Memory B cell (primary cell): ENCODE measurements around the gene SYNCRIP.

Source experiments
- ATAC-seq: fragments of 150-1000 bp; cut with Tn5 transposase; 2 replicates; pipeline ENCODE4 v1.10.0; 2021; ENCODE audit warnings: low read depth, mild to moderate bottlenecking, moderate library complexity
- DNase-seq, 2 donors: peaks; one replicate each; pipeline ENCODE4 v3.0.0; 2022; ENCODE audit warnings: low spot score in 2 of 2
- H3K27ac Mint-ChIP-seq: one replicate; pipeline ENCODE4 v1.8.0; 2022; ENCODE audit warnings: mild to moderate bottlenecking, moderate library complexity, mixed read lengths
- H3K27me3 Mint-ChIP-seq: one replicate; pipeline ENCODE4 v1.8.0; 2022; ENCODE audit warnings: mixed read lengths
- H3K36me3 Mint-ChIP-seq: one replicate; pipeline ENCODE4 v1.8.0; 2022; ENCODE audit warnings: mild to moderate bottlenecking, mixed read lengths
- H3K4me1 Mint-ChIP-seq: one replicate; pipeline ENCODE4 v1.8.0; 2022; ENCODE audit warnings: mixed read lengths
- H3K4me3 Mint-ChIP-seq: one replicate; pipeline ENCODE4 v1.8.0; 2022; ENCODE audit warnings: mild to moderate bottlenecking, moderate library complexity, mixed read lengths
- H3K9me3 Mint-ChIP-seq: one replicate; pipeline ENCODE4 v1.8.0; 2022; ENCODE audit warnings: mixed read lengths

The SYNCRIP gene

GRCh38 chr6:85676086-85676729 is 33.5 kb upstream of the SYNCRIP start:
- peaks cover 37% of the 10 kb centered on the region for H3K4me1 Mint-ChIP-seq
- no peaks in the 10 kb centered on the region for H3K9me3 Mint-ChIP-seq
- no peak for DNase-seq
- ATAC-seq, result no peak
- H3K27me3 Mint-ChIP-seq, result no peaks in the 10 kb centered on the region
- peak overlapping the region; percentile 99 for H3K27ac Mint-ChIP-seq
- peaks cover 25% of the 10 kb centered on the region for H3K36me3 Mint-ChIP-seq
- peak overlapping the region; percentile 95 for H3K4me3 Mint-ChIP-seq

GRCh38 chr6:85675030-85675819 is 32.5 kb upstream of the SYNCRIP start:
- no peak for ATAC-seq
- Mint-ChIP-seq H3K36me3 (peaks cover 25% of the 10 kb centered on the region), H3K27ac (peak overlapping the region; percentile 99), H3K27me3 (no peaks in the 10 kb centered on the region), H3K9me3 (no peaks in the 10 kb centered on the region), H3K4me3 (peak overlapping the region; percentile 8), H3K4me1 (peaks cover 43% of the 10 kb centered on the region)
- DNase-seq, result no peak

- peaks cover 49% of the 10 kb centered on the region for H3K4me1 Mint-ChIP-seq
- no peak overlapping the region for H3K27ac Mint-ChIP-seq
- no peaks in the 10 kb centered on the region for H3K9me3 Mint-ChIP-seq
- DNase-seq, result no peak
- no peak overlapping the region for H3K4me3 Mint-ChIP-seq
- no peaks in the 10 kb centered on the region for H3K27me3 Mint-ChIP-seq
- peaks cover 25% of the 10 kb centered on the region for H3K36me3 Mint-ChIP-seq
- no peak for ATAC-seq
Observed at GRCh38 chr6:85674604-85675003, 31.9 kb upstream of the SYNCRIP start.

- no peaks in the 10 kb centered on the region for H3K9me3 Mint-ChIP-seq
- ATAC-seq (no peak), DNase-seq (no peak)
- H3K27ac Mint-ChIP-seq, result peak overlapping the region; percentile 23
- peaks cover 52% of the 10 kb centered on the region for H3K4me1 Mint-ChIP-seq
- peaks cover 23% of the 10 kb centered on the region for H3K36me3 Mint-ChIP-seq
- H3K4me3 Mint-ChIP-seq, result no peak overlapping the region
- H3K27me3 Mint-ChIP-seq, result no peaks in the 10 kb centered on the region
Observed at GRCh38 chr6:85673198-85674139, 30.8 kb upstream of the SYNCRIP start.

- peaks cover 22% of the 10 kb centered on the region for H3K36me3 Mint-ChIP-seq
- no peaks in the 10 kb centered on the region for H3K27me3 Mint-ChIP-seq
- no peaks in the 10 kb centered on the region for H3K9me3 Mint-ChIP-seq
- ATAC-seq, result no peak
- DNase-seq, result no peak
- H3K27ac Mint-ChIP-seq, result peak overlapping the region; percentile 23
- no peak overlapping the region for H3K4me3 Mint-ChIP-seq
- H3K4me1 Mint-ChIP-seq, result peaks cover 50% of the 10 kb centered on the region
Observed at GRCh38 chr6:85672623-85673022, 29.9 kb upstream of the SYNCRIP start.

GRCh38 chr6:85672050-85672449 is 29.4 kb upstream of the SYNCRIP start:
- DNase-seq (no peak), ATAC-seq (no peak)
- no peaks in the 10 kb centered on the region for H3K9me3 Mint-ChIP-seq
- H3K4me1 Mint-ChIP-seq, result peaks cover 48% of the 10 kb centered on the region
- H3K27me3 Mint-ChIP-seq, result no peaks in the 10 kb centered on the region
- H3K4me3 Mint-ChIP-seq, result no peak overlapping the region
- H3K36me3 Mint-ChIP-seq, result peaks cover 22% of the 10 kb centered on the region
- H3K27ac Mint-ChIP-seq, result no peak overlapping the region

- Mint-ChIP-seq H3K9me3 (no peaks in the 10 kb centered on the region), H3K36me3 (peaks cover 10% of the 10 kb centered on the region), H3K4me3 (no peak overlapping the region), H3K27ac (peak overlapping the region; percentile 90), H3K4me1 (peaks cover 35% of the 10 kb centered on the region), H3K27me3 (no peaks in the 10 kb centered on the region)
- no peak for DNase-seq
- no peak for ATAC-seq
Observed at GRCh38 chr6:85670573-85670972, 27.9 kb upstream of the SYNCRIP start.

GRCh38 chr6:85669735-85670194 is 27.1 kb upstream of the SYNCRIP start:
- Mint-ChIP-seq H3K9me3 (no peaks in the 10 kb centered on the region), H3K4me3 (peak overlapping the region; percentile 39), H3K27me3 (no peaks in the 10 kb centered on the region), H3K27ac (peak overlapping the region; percentile 90), H3K4me1 (peaks cover 30% of the 10 kb centered on the region), H3K36me3 (peaks cover 10% of the 10 kb centered on the region)
- DNase-seq (no peak), ATAC-seq (peak; percentile 90)

- H3K27me3 Mint-ChIP-seq, result no peaks in the 10 kb centered on the region
- H3K9me3 Mint-ChIP-seq, result peaks cover 1% of the 10 kb centered on the region
- no peak overlapping the region for H3K4me3 Mint-ChIP-seq
- DNase-seq, result no peak
- peaks cover 9% of the 10 kb centered on the region for H3K36me3 Mint-ChIP-seq
- no peak for ATAC-seq
- H3K27ac Mint-ChIP-seq, result no peak overlapping the region
- no peaks in the 10 kb centered on the region for H3K4me1 Mint-ChIP-seq
Observed at GRCh38 chr6:85662251-85662650, 19.6 kb upstream of the SYNCRIP start.

- DNase-seq (no peak), ATAC-seq (no peak)
- Mint-ChIP-seq H3K27me3 (no peaks in the 10 kb centered on the region), H3K27ac (no peak overlapping the region), H3K9me3 (peaks cover 1% of the 10 kb centered on the region), H3K36me3 (peaks cover 9% of the 10 kb centered on the region), H3K4me3 (no peak overlapping the region), H3K4me1 (no peaks in the 10 kb centered on the region)
Observed at GRCh38 chr6:85660181-85660611, 17.5 kb upstream of the SYNCRIP start.

- H3K9me3 Mint-ChIP-seq, result peaks cover 3% of the 10 kb centered on the region
- H3K36me3 Mint-ChIP-seq, result no peaks in the 10 kb centered on the region
- ATAC-seq (no peak), DNase-seq (no peak)
- H3K27ac Mint-ChIP-seq, result no peak overlapping the region
- no peaks in the 10 kb centered on the region for H3K4me1 Mint-ChIP-seq
- no peak overlapping the region for H3K4me3 Mint-ChIP-seq
- H3K27me3 Mint-ChIP-seq, result no peaks in the 10 kb centered on the region
Observed at GRCh38 chr6:85650606-85651005, 7.9 kb upstream of the SYNCRIP start.

GRCh38 chr6:85644279-85644762 is 1.6 kb upstream of the SYNCRIP start:
- ATAC-seq, result no peak
- H3K4me1 Mint-ChIP-seq, result peaks cover 22% of the 10 kb centered on the region
- H3K27me3 Mint-ChIP-seq, result no peaks in the 10 kb centered on the region
- H3K27ac Mint-ChIP-seq, result peak overlapping the region; percentile 99
- peak overlapping the region; percentile 82 for H3K4me3 Mint-ChIP-seq
- peaks cover 3% of the 10 kb centered on the region for H3K9me3 Mint-ChIP-seq
- DNase-seq, result no peak
- peaks cover 9% of the 10 kb centered on the region for H3K36me3 Mint-ChIP-seq

- no peaks in the 10 kb centered on the region for H3K27me3 Mint-ChIP-seq
- peaks cover 13% of the 10 kb centered on the region for H3K36me3 Mint-ChIP-seq
- H3K9me3 Mint-ChIP-seq, result peaks cover 3% of the 10 kb centered on the region
- ATAC-seq (peak; percentile 29), DNase-seq (peak; percentile 59 to 66)
- H3K4me1 Mint-ChIP-seq, result peaks cover 28% of the 10 kb centered on the region
- peak overlapping the region; percentile 91 for H3K4me3 Mint-ChIP-seq
- H3K27ac Mint-ChIP-seq, result peak overlapping the region; percentile 99
Observed at GRCh38 chr6:85643537-85644278, 1.0 kb upstream of the SYNCRIP start.
